GM23338 (cell line): ENCODE data around the gene UQCC5. TPM values are rescaled to one million over a fixed set of nuclear protein-coding genes. Genes with fewer than 3 reads are reported as not detected.

Experiments
- ATAC-seq: fragments of 200-7000 bp; cut with Tn5 transposase; 3 replicates; pipeline ENCODE4 v1.9.1; 2020
- DNase-seq: peaks from one replicate; pipeline ENCODE4 v3.0.0-alpha.2; 2015; ENCODE audit warnings: low spot score
- H2AFZ ChIP-seq: fragments of 200-600 bp; sonication (generic); 2 replicates; pipeline ENCODE4 v1.8.0; 2016; ENCODE audit warnings: antibody characterized with exemption, mild to moderate bottlenecking, moderate library complexity
- H3F3A ChIP-seq: fragments of 200-600 bp; sonication (generic); replicated peaks from 2 replicates; pipeline ENCODE4 v1.8.0; 2017; ENCODE audit warnings: antibody characterized with exemption, mixed run types, low read depth
- H3K27ac ChIP-seq: fragments of 200-600 bp; sonication (generic); 2 replicates; pipeline ENCODE4 v1.6.1; 2016; ENCODE audit warnings: low read depth
- H3K27me3 ChIP-seq: fragments of 200-600 bp; sonication (generic); 2 replicates; pipeline ENCODE4 v1.8.0; 2016; ENCODE audit warnings: mild to moderate bottlenecking, mixed run types, moderate library complexity; ENCODE audit not compliant: insufficient read depth
- H3K36me3 ChIP-seq: fragments of 200-600 bp; sonication (generic); 2 replicates; pipeline ENCODE4 v1.8.0; 2016; ENCODE audit warnings: mild to moderate bottlenecking; ENCODE audit not compliant: insufficient read depth
- H3K4me1 ChIP-seq: fragments of 200-600 bp; sonication (generic); 2 replicates; pipeline ENCODE4 v1.8.0; 2016; ENCODE audit warnings: mild to moderate bottlenecking, moderate library complexity; ENCODE audit not compliant: insufficient read depth
- H3K4me2 ChIP-seq: fragments of 200-600 bp; sonication (generic); 2 replicates; pipeline ENCODE4 v1.7.1; 2017; ENCODE audit warnings: mixed run types
- H3K4me3 ChIP-seq: fragments of 200-600 bp; sonication (generic); 2 replicates; pipeline ENCODE4 v1.6.1; 2016; ENCODE audit warnings: mixed run types
- H3K79me2 ChIP-seq: fragments of 200-600 bp; sonication (generic); replicated peaks from 2 replicates; pipeline ENCODE4 v1.8.0; 2017; ENCODE audit warnings: mild to moderate bottlenecking; ENCODE audit not compliant: insufficient read depth
- H3K9me2 ChIP-seq: fragments of 200-600 bp; sonication (generic); 2 replicates; pipeline ENCODE4 v1.8.0; 2017; ENCODE audit not compliant: insufficient read depth
- H4K20me1 ChIP-seq: fragments of 200-600 bp; sonication (generic); replicated peaks from 2 replicates; pipeline ENCODE4 v1.8.0; 2017; ENCODE audit warnings: mild to moderate bottlenecking; ENCODE audit not compliant: insufficient read depth
- H3K27ac Mint-ChIP-seq: 2 replicates; pipeline ENCODE4 v1.8.0; 2020; ENCODE audit warnings: inconsistent platforms, mild to moderate bottlenecking, moderate library complexity, mixed read lengths
- H3K27me3 Mint-ChIP-seq: 3 replicates; pipeline ENCODE4 v1.8.0; 2022; ENCODE audit warnings: low read depth, mild to moderate bottlenecking, moderate library complexity, mixed read lengths, inconsistent platforms; ENCODE audit not compliant: insufficient read depth, poor library complexity
- H3K36me3 Mint-ChIP-seq: 3 replicates; pipeline ENCODE4 v1.8.0; 2021; ENCODE audit warnings: low read depth, mild to moderate bottlenecking, inconsistent platforms, moderate library complexity, mixed read lengths
- H3K4me1 Mint-ChIP-seq: 3 replicates; pipeline ENCODE4 v1.8.0; 2020; ENCODE audit warnings: mild to moderate bottlenecking, inconsistent platforms, mixed read lengths
- H3K4me3 Mint-ChIP-seq: 3 replicates; pipeline ENCODE4 v1.8.0; 2021; ENCODE audit warnings: moderate library complexity, mild to moderate bottlenecking, inconsistent platforms, mixed read lengths
- H3K9me3 Mint-ChIP-seq: 3 replicates; pipeline ENCODE4 v1.8.0; 2020; ENCODE audit warnings: moderate library complexity, mild to moderate bottlenecking, inconsistent platforms, mixed read lengths
- CREB1 ChIP-seq: fragments of 250-450 bp; sonication (Bioruptor Pico); IDR thresholded peaks from 2 replicates; pipeline ENCODE4 v1.5.0; 2020; ENCODE audit warnings: low read depth, mild to moderate bottlenecking, moderate library complexity
- EZH2phosphoT487 ChIP-seq: fragments of 200-600 bp; sonication (generic); IDR thresholded peaks from one replicate; pipeline ENCODE4 v1.8.1; 2018; ENCODE audit warnings: antibody characterized with exemption; ENCODE audit not compliant: unreplicated experiment
- REST ChIP-seq: IDR thresholded peaks from one replicate; pipeline ENCODE4 v1.6.1; 2018; ENCODE audit warnings: antibody characterized with exemption; ENCODE audit not compliant: unreplicated experiment
- STAT1 ChIP-seq: IDR thresholded peaks from one replicate; pipeline ENCODE4 v1.6.1; 2016; ENCODE audit warnings: antibody characterized with exemption; ENCODE audit not compliant: unreplicated experiment
- ZNF331 ChIP-seq: fragments of 250-450 bp; sonication (Bioruptor Pico); IDR thresholded peaks from 2 replicates; pipeline ENCODE4 v1.5.0; 2020; ENCODE audit warnings: low read depth, mild to moderate bottlenecking, moderate library complexity
- ZNF462 ChIP-seq: fragments of 250-450 bp; sonication (Bioruptor Pico); IDR thresholded peaks from 2 replicates; pipeline ENCODE4 v1.5.0; 2020; ENCODE audit warnings: mild to moderate bottlenecking, moderate library complexity
- polyA plus RNA-seq: library from polyadenylated mRNA; unstranded; fragments of >200 nt; fragmentation: Nextera tagmentation; extraction: Ambion mirVana; gene quantifications from 2 replicates; pipeline ENCODE4 v1.2.1, GENCODE V29; 2016
- total RNA-seq: library from RNA; depleted of rRNA; stranded (reverse); fragments of >200 nt; shearing (Covaris generic); gene quantifications from 2 replicates; pipeline ENCODE4 v1.2.3, GENCODE V29; 2014

Gene UQCC5
- total and polyA plus RNA-seq, 2 experiments from 2014 or later, result 2.6 to 156 TPM

GRCh38 chr3:52524258-52524751 is 12.1 kb upstream of the UQCC5 start:
- Histone ChIP-seq H3K27ac (no peak overlapping the region), H2AFZ (no peak overlapping the region), H4K20me1 (no peaks in the 10 kb centered on the region; the same call in 1 of the 2 replicates), H3F3A (no peaks in the 10 kb centered on the region), H3K36me3 (peaks cover 10% of the 10 kb centered on the region; the same call in 1 of the 2 replicates), H3K79me2 (no peaks in the 10 kb centered on the region), H3K4me2 (no peak overlapping the region), H3K4me1 (no peaks in the 10 kb centered on the region), H3K27me3 (no peaks in the 10 kb centered on the region), H3K9me2 (no peaks in the 10 kb centered on the region), H3K4me3 (no peak overlapping the region)
- ATAC-seq, result no peak
- no peaks in the 10 kb centered on the region for H3K9me3 Mint-ChIP-seq
- H3K36me3 Mint-ChIP-seq, result peaks cover 48% of the 10 kb centered on the region
- no peaks in the 10 kb centered on the region for H3K4me1 Mint-ChIP-seq
- TF ChIP-seq ZNF462 (CRISPR knock-in tag), result no peak
- TF ChIP-seq ZNF331 (CRISPR knock-in tag), result no peak
- no peak for TF ChIP-seq REST
- TF ChIP-seq EZH2phosphoT487, result no peak
- TF ChIP-seq STAT1, result no peak
- TF ChIP-seq CREB1, result no peak
- H3K4me3 Mint-ChIP-seq, result no peak overlapping the region
- peak overlapping the region; percentile 44; the same call in 1 of the 2 replicates for H3K27ac Mint-ChIP-seq
- no peak for DNase-seq
- peaks cover 10% of the 10 kb centered on the region for H3K27me3 Mint-ChIP-seq
